Activated naive CD4-positive, alpha-beta T cell treated with anti-CD3 and anti-CD28 coated beads for 36 hours (primary cell): Measurements from ENCODE around the gene TMED6. TPM values are rescaled to one million over a fixed set of nuclear protein-coding genes. Genes with fewer than 3 reads are reported as not detected.
A peak's percentile ranks its signal among the peaks of the same experiment; 100 is the strongest.

Experiments used
- CTCF ChIA-PET: fragments of 350-600 bp; sonication (Branson Sonifier 250); formaldehyde crosslinking; loops from one replicate; lab custom pipeline; 2021; ENCODE audit warnings: antibody characterized with exemption; lab: Charles Lee
- DNase-seq: peaks from one replicate; pipeline ENCODE4 v3.0.0-alpha.2; 2020
- H3K27ac Mint-ChIP-seq: one replicate; pipeline ENCODE4 v1.8.0; 2021; ENCODE audit warnings: mild to moderate bottlenecking, mixed read lengths
- H3K27me3 Mint-ChIP-seq: one replicate; pipeline ENCODE4 v1.8.0; 2021; ENCODE audit warnings: low read depth, mixed read lengths
- H3K36me3 Mint-ChIP-seq: one replicate; pipeline ENCODE4 v1.8.0; 2021; ENCODE audit warnings: low read depth, mixed read lengths
- H3K4me1 Mint-ChIP-seq: one replicate; pipeline ENCODE4 v1.8.0; 2021; ENCODE audit warnings: low read depth, mixed read lengths
- H3K4me3 Mint-ChIP-seq: one replicate; pipeline ENCODE4 v1.8.0; 2021; ENCODE audit warnings: mild to moderate bottlenecking, moderate library complexity, mixed read lengths
- H3K9me3 Mint-ChIP-seq: one replicate; pipeline ENCODE4 v1.8.0; 2021; ENCODE audit warnings: mixed read lengths
- intact Hi-C: fragments of 100-400 bp; cut with micrococcal nuclease; formaldehyde crosslinking; loops from one replicate; pipeline ENCODE4 v1.15.1; 2023
- total RNA-seq, 2 experiments: library from RNA; stranded (reverse); gene quantifications; one replicate each; pipeline ENCODE4 v1.2.3, GENCODE V29; 2021

Gene TMED6
- total RNA-seq, 2 experiments from 2014 or later, result 0.86 to 0.88 TPM

- CTCF ChIA-PET, result interaction anchor here (0.7 to 2.5 kb wide), 5 partner anchors 7 to 379 kb away, joined by 3 to 6 read pairs (median 3); no protein-coding TSS in a partner anchor
- Mint-ChIP-seq H3K27me3 (no peaks in the 10 kb centered on the region), H3K4me3 (peak overlapping the region; percentile 86), H3K9me3 (no peaks in the 10 kb centered on the region), H3K27ac (peak overlapping the region; percentile 72), H3K4me1 (peaks cover 55% of the 10 kb centered on the region), H3K36me3 (peaks cover 45% of the 10 kb centered on the region)
- intact Hi-C loops, result loop anchor here (1.0 to 2.0 kb wide), 4 partner anchors 10 to 425 kb away; partner anchors contain the start of genes COG8, NFAT5, NIP7 and NOB1
- peak; percentile 55 for DNase-seq
Measured at GRCh38 chr16:69329369-69330285, 22.0 kb downstream of the TMED6 start.

- no peak for DNase-seq
- Mint-ChIP-seq H3K4me3 (peak overlapping the region; percentile 86), H3K4me1 (peaks cover 55% of the 10 kb centered on the region), H3K9me3 (no peaks in the 10 kb centered on the region), H3K36me3 (peaks cover 39% of the 10 kb centered on the region), H3K27ac (peak overlapping the region; percentile 72), H3K27me3 (no peaks in the 10 kb centered on the region)
- intact Hi-C loops, result no loop called here
- CTCF ChIA-PET, result interaction anchor here (0.7 to 2.5 kb wide), 5 partner anchors 10 to 380 kb away, joined by 3 to 6 read pairs (median 3); no protein-coding TSS in a partner anchor
Measured at GRCh38 chr16:69328854-69329316, 22.7 kb downstream of the TMED6 start.

GRCh38 chr16:69327585-69328310 lies 23.8 kb downstream of the TMED6 start:
- H3K27ac Mint-ChIP-seq, result peak overlapping the region; percentile 48

GRCh38 chr16:69326172-69326873 lies 25.3 kb downstream of the TMED6 start:
- intact Hi-C loops, result no loop called here
- peaks cover 52% of the 10 kb centered on the region for H3K4me1 Mint-ChIP-seq
- no peak for DNase-seq
- H3K36me3 Mint-ChIP-seq, result peaks cover 44% of the 10 kb centered on the region
- peak overlapping the region; percentile 2 for H3K4me3 Mint-ChIP-seq
- CTCF ChIA-PET, result interaction anchor here (0.6 to 1.0 kb wide), 2 partner anchors 13 to 347 kb away, joined by 4 to 5 read pairs; partner anchors contain the start of gene COG8
- no peaks in the 10 kb centered on the region for H3K27me3 Mint-ChIP-seq
- H3K9me3 Mint-ChIP-seq, result no peaks in the 10 kb centered on the region
- H3K27ac Mint-ChIP-seq, result peak overlapping the region; percentile 48

More at GRCh38 chr16:69327585-69328310, 23.8 kb downstream of the TMED6 start:
- Mint-ChIP-seq H3K4me3 (peak overlapping the region; percentile 86), H3K4me1 (peaks cover 55% of the 10 kb centered on the region), H3K36me3 (peaks cover 41% of the 10 kb centered on the region), H3K27me3 (no peaks in the 10 kb centered on the region), H3K9me3 (no peaks in the 10 kb centered on the region)
- intact Hi-C loops, result no loop called here
- CTCF ChIA-PET, result interaction anchor here (0.6 to 2.5 kb wide), 5 partner anchors 11 to 26 kb away, joined by 3 to 6 read pairs (median 3); no protein-coding TSS in a partner anchor
- DNase-seq, result no peak

GRCh38 chr16:69325784-69326171 lies 25.8 kb downstream of the TMED6 start:
- Mint-ChIP-seq H3K36me3 (peaks cover 42% of the 10 kb centered on the region), H3K27me3 (no peaks in the 10 kb centered on the region), H3K27ac (peak overlapping the region; percentile 43), H3K4me3 (peak overlapping the region; percentile 2), H3K9me3 (no peaks in the 10 kb centered on the region), H3K4me1 (peaks cover 50% of the 10 kb centered on the region)
- CTCF ChIA-PET, result interaction anchor here (1.0 kb wide), 1 partner anchor 13 kb away, joined by 5 read pairs; the partner anchor contains the start of gene COG8
- intact Hi-C loops, result no loop called here
- DNase-seq, result no peak

- Mint-ChIP-seq H3K27ac (peak overlapping the region; percentile 32), H3K27me3 (no peaks in the 10 kb centered on the region), H3K4me3 (no peak overlapping the region), H3K9me3 (no peaks in the 10 kb centered on the region), H3K4me1 (peaks cover 50% of the 10 kb centered on the region), H3K36me3 (peaks cover 42% of the 10 kb centered on the region)
- intact Hi-C loops, result no loop called here
- DNase-seq, result no peak
- CTCF ChIA-PET, result no interaction called here
Measured at GRCh38 chr16:69324585-69325253, 26.9 kb downstream of the TMED6 start.

GRCh38 chr16:69324013-69324531 lies 27.5 kb downstream of the TMED6 start:
- H3K27me3 Mint-ChIP-seq, result no peaks in the 10 kb centered on the region
- H3K36me3 Mint-ChIP-seq, result peaks cover 40% of the 10 kb centered on the region
- H3K4me1 Mint-ChIP-seq, result peaks cover 44% of the 10 kb centered on the region
- CTCF ChIA-PET, result interaction anchor here (1.5 kb wide), 1 partner anchor 12 kb away, joined by 6 read pairs; no protein-coding TSS in a partner anchor
- intact Hi-C loops, result no loop called here
- no peak for DNase-seq
- no peak overlapping the region for H3K27ac Mint-ChIP-seq
- H3K4me3 Mint-ChIP-seq, result no peak overlapping the region
- no peaks in the 10 kb centered on the region for H3K9me3 Mint-ChIP-seq

- Mint-ChIP-seq H3K9me3 (no peaks in the 10 kb centered on the region), H3K4me1 (peaks cover 37% of the 10 kb centered on the region), H3K36me3 (peaks cover 34% of the 10 kb centered on the region), H3K27me3 (no peaks in the 10 kb centered on the region), H3K27ac (no peak overlapping the region), H3K4me3 (no peak overlapping the region)
- intact Hi-C loops, result no loop called here
- DNase-seq, result no peak
- CTCF ChIA-PET, result interaction anchor here (1.5 kb wide), 1 partner anchor 11 kb away, joined by 6 read pairs; no protein-coding TSS in a partner anchor
Measured at GRCh38 chr16:69323415-69323814, 28.2 kb downstream of the TMED6 start.

- Mint-ChIP-seq H3K9me3 (no peaks in the 10 kb centered on the region), H3K27me3 (no peaks in the 10 kb centered on the region), H3K4me3 (no peak overlapping the region), H3K4me1 (peaks cover 29% of the 10 kb centered on the region), H3K27ac (no peak overlapping the region), H3K36me3 (peaks cover 30% of the 10 kb centered on the region)
- no peak for DNase-seq
- CTCF ChIA-PET, result interaction anchor here (1.2 kb wide), 1 partner anchor 8 kb away, joined by 3 read pairs; the partner anchor contains the start of gene PDF
- intact Hi-C loops, result no loop called here
Measured at GRCh38 chr16:69322343-69322742, 29.2 kb downstream of the TMED6 start.

GRCh38 chr16:69321080-69321479 lies 30.5 kb downstream of the TMED6 start:
- CTCF ChIA-PET, result no interaction called here
- H3K27me3 Mint-ChIP-seq, result no peaks in the 10 kb centered on the region
- no peak overlapping the region for H3K27ac Mint-ChIP-seq
- H3K36me3 Mint-ChIP-seq, result peaks cover 30% of the 10 kb centered on the region
- peaks cover 19% of the 10 kb centered on the region for H3K4me1 Mint-ChIP-seq
- H3K4me3 Mint-ChIP-seq, result no peak overlapping the region
- no peak for DNase-seq
- no peaks in the 10 kb centered on the region for H3K9me3 Mint-ChIP-seq
- intact Hi-C loops, result no loop called here

- Mint-ChIP-seq H3K27ac (no peak overlapping the region), H3K9me3 (no peaks in the 10 kb centered on the region), H3K4me3 (no peak overlapping the region), H3K36me3 (peaks cover 30% of the 10 kb centered on the region), H3K4me1 (peaks cover 15% of the 10 kb centered on the region), H3K27me3 (no peaks in the 10 kb centered on the region)
- intact Hi-C loops, result no loop called here
- CTCF ChIA-PET, result no interaction called here
- DNase-seq, result no peak
Measured at GRCh38 chr16:69320740-69321073, 30.9 kb downstream of the TMED6 start.
